Measurements from ENCODE around the gene ANKMY1.
"Not testable (repeated sequence)": the region's sequence is repeated elsewhere in the genome, so short reads cannot be mapped to it uniquely, and the experiment has no call there.

Gene ANKMY1

GRCh38 chr2:240524963-240525718 is 32.6 kb downstream of the ANKMY1 start:
- H3K4me3 ChIP-seq (ENCODE audit: low read depth, low read length): no peak overlapping the region

- H3K4me3 ChIP-seq (ENCODE audit: low read depth, low read length): no peak overlapping the region
Measured at GRCh38 chr2:240523451-240524281, 34.1 kb downstream of the ANKMY1 start.

GRCh38 chr2:240522406-240522805 is 35.4 kb downstream of the ANKMY1 start:
- no peak overlapping the region for H3K4me3 ChIP-seq (ENCODE audit: low read depth, low read length)

- H3K4me3 ChIP-seq (ENCODE audit: low read depth, low read length): not testable (repeated sequence)
Measured at GRCh38 chr2:240521885-240522284, 35.9 kb downstream of the ANKMY1 start.

- H3K4me3 ChIP-seq (ENCODE audit: low read depth, low read length): no peak overlapping the region
Measured at GRCh38 chr2:240520974-240521350, 36.8 kb downstream of the ANKMY1 start.

GRCh38 chr2:240520130-240520973 is 37.4 kb downstream of the ANKMY1 start:
- peak overlapping the region; percentile 43 for H3K4me3 ChIP-seq (ENCODE audit: low read depth, low read length)

- H3K4me3 ChIP-seq (ENCODE audit: low read depth, low read length): no peak overlapping the region
Measured at GRCh38 chr2:240519396-240520129, 38.2 kb downstream of the ANKMY1 start.

- no peak overlapping the region for H3K4me3 ChIP-seq (ENCODE audit: low read depth, low read length)
Measured at GRCh38 chr2:240518981-240519380, 38.8 kb downstream of the ANKMY1 start.

GRCh38 chr2:240517342-240517741 is 40.4 kb downstream of the ANKMY1 start:
- no peak overlapping the region for H3K4me3 ChIP-seq (ENCODE audit: low read depth, low read length)

GRCh38 chr2:240514631-240515030 is 43.2 kb downstream of the ANKMY1 start:
- no peak overlapping the region for H3K4me3 ChIP-seq (ENCODE audit: low read depth, low read length)

GRCh38 chr2:240513549-240514287 is 44.1 kb downstream of the ANKMY1 start:
- H3K4me3 ChIP-seq (ENCODE audit: low read depth, low read length): no peak overlapping the region

GRCh38 chr2:240512666-240513535 is 44.9 kb downstream of the ANKMY1 start:
- no peak overlapping the region for H3K4me3 ChIP-seq (ENCODE audit: low read depth, low read length)

- no peak overlapping the region for H3K4me3 ChIP-seq (ENCODE audit: low read depth, low read length)
Measured at GRCh38 chr2:240512109-240512485, 45.7 kb downstream of the ANKMY1 start.

GRCh38 chr2:240511351-240512108 is 46.3 kb downstream of the ANKMY1 start:
- no peak overlapping the region for H3K4me3 ChIP-seq (ENCODE audit: low read depth, low read length)

- H3K4me3 ChIP-seq (ENCODE audit: low read depth, low read length): no peak overlapping the region
Measured at GRCh38 chr2:240510513-240511210, 47.1 kb downstream of the ANKMY1 start.

GRCh38 chr2:240509667-240510512 is 47.9 kb downstream of the ANKMY1 start:
- no peak overlapping the region for H3K4me3 ChIP-seq (ENCODE audit: low read depth, low read length)

Data from iPS-11a (cell line).